Testis (tissue), 3 donors: Measurements from ENCODE around the gene ERP27. TPM values are rescaled to one million over a fixed set of nuclear protein-coding genes. Genes with fewer than 3 reads are reported as not detected.

Source experiments
- DNase-seq: peaks from one replicate; pipeline ENCODE4 v3.0.0-alpha.2; 2019
- H3K27ac ChIP-seq, 2 donors: fragments of 200-600 bp; sonication (generic); one replicate each; pipeline ENCODE4 v1.5.1; 2019
- H3K27me3 ChIP-seq: fragments of 200-600 bp; sonication (generic); one replicate; pipeline ENCODE4 v1.5.1; 2019
- H3K36me3 ChIP-seq: fragments of 200-600 bp; sonication (generic); one replicate; pipeline ENCODE4 v1.5.1; 2017; ENCODE audit warnings: low read depth; ENCODE audit errors: missing control alignments
- H3K4me1 ChIP-seq: fragments of 200-600 bp; sonication (generic); one replicate; pipeline ENCODE4 v1.5.1; 2019
- H3K4me3 ChIP-seq, 2 donors: fragments of 200-600 bp; sonication (generic); one replicate each; pipeline ENCODE4 v1.5.1; 2017 to 2019
- H3K9me3 ChIP-seq: fragments of 200-600 bp; sonication (generic); one replicate; pipeline ENCODE4 v1.5.1; 2017
- CTCF ChIP-seq, 3 experiments: fragments of 450-650 bp in 2 of 3; fragments of 200-600 bp in 1 of 3; sonication (generic) in 1 of 3; IDR thresholded peaks; one replicate each; pipeline ENCODE4 v1.5.1; 2016 to 2019; ENCODE audit warnings: antibody characterized with exemption in 3 of 3, mild to moderate bottlenecking in 2 of 3, moderate library complexity in 1 of 3
- POLR2A ChIP-seq: fragments of 450-650 bp; IDR thresholded peaks from one replicate; pipeline ENCODE4 v1.6.1; 2017; ENCODE audit warnings: antibody characterized with exemption, mild to moderate bottlenecking, moderate library complexity
- WGBS, 2 donors: methylation state at CpG; one replicate each; pipeline ENCODE4 v1.1.5; 2018; 5-methylcytosine and 5-hydroxymethylcytosine counted together
- intact Hi-C: fragments of 100-400 bp; cut with DNase I; formaldehyde crosslinking; loops from one replicate; pipeline ENCODE4 v1.15.1; 2023; ENCODE audit warnings: low total_unique reads
- polyA plus RNA-seq: library from polyadenylated mRNA; stranded (reverse); fragments of 350-450 nt; fragmentation: Illumina TruSeq; extraction: RNeasy Lipid Tissue Mini Kit (QIAGEN cat#74804); gene quantifications from one replicate; pipeline ENCODE4 v1.2.3, GENCODE V29; 2014; ENCODE audit warnings: low read depth, low replicate concordance; ENCODE audit not compliant: insufficient read depth
- total RNA-seq, 2 donors: library from RNA; depleted of rRNA; stranded (reverse); fragments of >200 nt; gene quantifications; one replicate each; pipeline ENCODE4 v1.2.3, GENCODE V29; 2016

Gene ERP27
- total and polyA plus RNA-seq, 3 donors from 2014 or later, result 0.12 to 0.39 (median 0.34) TPM

- Histone ChIP-seq H3K9me3 (no peaks in the 10 kb centered on the region), H3K36me3 (no peaks in the 10 kb centered on the region), H3K27me3 (no peaks in the 10 kb centered on the region), H3K4me3 (no peak overlapping the region), H3K4me1 (no peaks in the 10 kb centered on the region), H3K27ac (no peak overlapping the region)
- no peak for TF ChIP-seq CTCF (IDR thresholded peaks at IDR 0.05)
- TF ChIP-seq POLR2A, result no peak
- no peak for DNase-seq
- intact Hi-C loops, result no loop called here
- 80 to 93% methylated on average over 4 of the region's 4 CpGs for WGBS, 2 donors
Observed at GRCh38 chr12:14975457-14975856, 37.1 kb upstream of the ERP27 start.

GRCh38 chr12:14974633-14975032 lies 36.3 kb upstream of the ERP27 start:
- 83 to 92% methylated on average over 3 of the region's 3 CpGs for WGBS, 2 donors
- intact Hi-C loops, result no loop called here
- Histone ChIP-seq H3K27ac (no peak overlapping the region), H3K4me3 (no peak overlapping the region), H3K9me3 (no peaks in the 10 kb centered on the region), H3K36me3 (no peaks in the 10 kb centered on the region), H3K4me1 (no peaks in the 10 kb centered on the region), H3K27me3 (no peaks in the 10 kb centered on the region)
- TF ChIP-seq POLR2A, result no peak
- no peak for DNase-seq

- TF ChIP-seq CTCF (IDR thresholded peaks at IDR 0.05) (no peak), POLR2A (no peak)
- Histone ChIP-seq H3K4me1 (no peaks in the 10 kb centered on the region), H3K9me3 (no peaks in the 10 kb centered on the region), H3K36me3 (no peaks in the 10 kb centered on the region), H3K27me3 (no peaks in the 10 kb centered on the region), H3K4me3 (no peak within 1 kb of the TSS), H3K27ac (peak within 1 kb of the TSS in 1 of 2 donors; percentile 28)
- DNase-seq, result no peak
- intact Hi-C loops, result no loop called here
- WGBS, 2 donors, result 52 to 59% methylated on average over 2 of the region's 2 CpGs
Observed at GRCh38 chr12:14972816-14973215, 34.5 kb upstream of the ERP27 start, which contains the start of gene PDE6H. Gene PDE6H (plus strand): TSS chr12:14973042. CDS start chr12:14978013, 4,971 bp downstream.

GRCh38 chr12:14970473-14970872 lies 32.1 kb upstream of the ERP27 start:
- Histone ChIP-seq H3K4me1 (no peaks in the 10 kb centered on the region), H3K27me3 (no peaks in the 10 kb centered on the region), H3K36me3 (no peaks in the 10 kb centered on the region), H3K27ac (no peak overlapping the region), H3K4me3 (no peak overlapping the region), H3K9me3 (no peaks in the 10 kb centered on the region)
- DNase-seq, result no peak
- no peak for TF ChIP-seq POLR2A
- TF ChIP-seq CTCF (IDR thresholded peaks at IDR 0.05), result no peak
- intact Hi-C loops, result no loop called here
- WGBS, 2 donors, result 61 to 84% methylated on average over 4 of the region's 4 CpGs

GRCh38 chr12:14968478-14968877 lies 30.1 kb upstream of the ERP27 start:
- no peaks in the 10 kb centered on the region for H3K27me3 ChIP-seq
- H3K27ac ChIP-seq, result no peak overlapping the region
- 47 to 63% methylated on average over 3 of the region's 3 CpGs for WGBS, 2 donors
- H3K4me1 ChIP-seq, result no peaks in the 10 kb centered on the region
- H3K36me3 ChIP-seq, result no peaks in the 10 kb centered on the region
- TF ChIP-seq POLR2A (no peak), CTCF (IDR thresholded peaks at IDR 0.05) (no peak)
- H3K9me3 ChIP-seq, result no peaks in the 10 kb centered on the region
- H3K4me3 ChIP-seq, result no peak overlapping the region
- intact Hi-C loops, result no loop called here
- no peak for DNase-seq
